CD4-positive, alpha-beta T cell (primary cell): ENCODE results near the gene TTL. TPM values are rescaled to one million over a fixed set of nuclear protein-coding genes. Genes with fewer than 3 reads are reported as not detected.
"Not testable (repeated sequence)": the region's sequence is repeated elsewhere in the genome, so short reads cannot be mapped to it uniquely, and the experiment has no call there.

Source experiments
- ATAC-seq: fragments of 200-7000 bp; cut with Tn5 transposase; one replicate; pipeline ENCODE4 v1.10.0; 2022; ENCODE audit warnings: mild to moderate bottlenecking; ENCODE audit not compliant: poor library complexity
- CTCF ChIA-PET: fragments of 350-600 bp; sonication (Branson Sonifier 250); formaldehyde crosslinking; loops from one replicate; lab custom pipeline; 2021; ENCODE audit warnings: antibody characterized with exemption, inconsistent platforms; lab: Charles Lee
- POLR2A ChIA-PET: fragments of 350-600 bp; sonication (Branson Sonifier 250); formaldehyde crosslinking; loops from one replicate; lab custom pipeline; 2021; ENCODE audit warnings: antibody characterized with exemption, inconsistent platforms; lab: Charles Lee
- DNase-seq, 14 experiments: peaks; one replicate each; pipeline ENCODE4 v3.0.0-alpha.2; 2013 to 2020; ENCODE audit warnings: mixed read lengths in 2 of 14
- H3K27ac ChIP-seq, 2 donors: one replicate each; pipeline versions ENCODE4 v1.5.1 to v1.7.0; 2013; ENCODE audit warnings: low read length in 2 of 2, low read depth in 1 of 2, mild to moderate bottlenecking in 1 of 2
- H3K27me3 ChIP-seq, 2 experiments: 1 replicate in 1 of 2; 2 replicates in 1 of 2; pipeline versions ENCODE4 v1.6.1 to v1.7.0; 2013; ENCODE audit warnings: low read length in 2 of 2, control low read depth in 1 of 2, mild to moderate bottlenecking in 1 of 2, moderate library complexity in 1 of 2; ENCODE audit not compliant: insufficient read depth in 2 of 2, control insufficient read depth in 1 of 2
- H3K36me3 ChIP-seq: one replicate; pipeline ENCODE4 v1.6.1; 2013; ENCODE audit warnings: low read length, control low read depth; ENCODE audit not compliant: insufficient read depth
- H3K4me1 ChIP-seq: one replicate; pipeline ENCODE4 v1.6.1; 2013; ENCODE audit warnings: low read length, control low read depth; ENCODE audit not compliant: insufficient read depth
- H3K4me3 ChIP-seq: one replicate; pipeline ENCODE4 v1.5.1; 2013; ENCODE audit warnings: mild to moderate bottlenecking, low read length, moderate library complexity
- H3K9me3 ChIP-seq, 2 experiments: 1 replicate in 1 of 2; 2 replicates in 1 of 2; pipeline versions ENCODE4 v1.6.1 to v1.7.0; 2013; ENCODE audit warnings: low read length in 2 of 2, mild to moderate bottlenecking in 2 of 2, control low read depth in 1 of 2, moderate library complexity in 1 of 2; ENCODE audit not compliant: control insufficient read depth in 1 of 2, insufficient read depth in 1 of 2
- H3K27ac Mint-ChIP-seq: one replicate; pipeline ENCODE4 v1.8.0; 2020; ENCODE audit warnings: mixed read lengths
- H3K27me3 Mint-ChIP-seq: one replicate; pipeline ENCODE4 v1.8.0; 2021; ENCODE audit warnings: mixed read lengths
- H3K36me3 Mint-ChIP-seq: one replicate; pipeline ENCODE4 v1.8.0; 2021; ENCODE audit warnings: low read depth, mixed read lengths
- H3K4me1 Mint-ChIP-seq: one replicate; pipeline ENCODE4 v1.8.0; 2021; ENCODE audit warnings: low read depth, mixed read lengths
- H3K4me3 Mint-ChIP-seq: one replicate; pipeline ENCODE4 v1.8.0; 2020; ENCODE audit warnings: mild to moderate bottlenecking, mixed read lengths
- H3K9me3 Mint-ChIP-seq: one replicate; pipeline ENCODE4 v1.8.0; 2020; ENCODE audit warnings: mixed read lengths
- CTCF ChIP-seq: fragments of 200-600 bp; IDR thresholded peaks from one replicate; pipeline ENCODE4 v1.8.0; 2022; ENCODE audit warnings: antibody characterized with exemption, mild to moderate bottlenecking
- intact Hi-C, 2 experiments: fragments of 100-400 bp; cut with DNase I in 1 of 2; cut with micrococcal nuclease in 1 of 2; formaldehyde crosslinking; loops; one replicate each; pipeline versions ENCODE4 v1.15.1 to v1.9.0; 2023 to 2025; cut with DNase I, micrococcal nuclease
- total RNA-seq, 174 experiments: library from RNA in 2 of 174; stranded (reverse) in 2 of 174; gene quantifications; one replicate each; pipeline ENCODE4 v1.2.3 and lab custom pipeline; 2021 to 2026

Gene TTL
- total RNA-seq, 2 experiments from 2014 or later = 9.9 to 10.8 TPM

- POLR2A ChIA-PET = no interaction called here
- CTCF ChIA-PET = interaction anchor here (1.4 kb wide), 1 partner anchor 14 kb away, joined by 7 read pairs; no protein-coding TSS in a partner anchor
- Mint-ChIP-seq H3K36me3 (no peaks in the 10 kb centered on the region), H3K27ac (no peak overlapping the region), H3K4me3 (no peak overlapping the region), H3K9me3 (no peaks in the 10 kb centered on the region), H3K4me1 (no peaks in the 10 kb centered on the region), H3K27me3 (no peaks in the 10 kb centered on the region)
- Histone ChIP-seq H3K27me3 (no peaks in the 10 kb centered on the region), H3K4me3 (no peak overlapping the region), H3K9me3 (no peaks in the 10 kb centered on the region), H3K4me1 (no peaks in the 10 kb centered on the region), H3K27ac (no peak overlapping the region), H3K36me3 (peaks cover 12% of the 10 kb centered on the region)
- TF ChIP-seq CTCF = no peak
- DNase-seq (no peak), ATAC-seq (no peak)
- intact Hi-C loops = loop anchor here in 1 of 2 experiments (5.0 kb wide), 1 partner anchor 373 kb away; no protein-coding TSS in a partner anchor
Measured at GRCh38 chr2:112494828-112495227, 12.9 kb downstream of the TTL start.

- H3K27ac ChIP-seq, DNase-seq, H3K36me3 Mint-ChIP-seq, H3K9me3 Mint-ChIP-seq, H3K4me1 Mint-ChIP-seq, H3K4me3 ChIP-seq, H3K27me3 ChIP-seq, H3K27me3 Mint-ChIP-seq, H3K27ac Mint-ChIP-seq, ATAC-seq, POLR2A ChIA-PET, H3K9me3 ChIP-seq, H3K4me1 ChIP-seq, intact Hi-C loops, H3K4me3 Mint-ChIP-seq: not testable (repeated sequence)
- H3K36me3 ChIP-seq = peaks cover 12% of the 10 kb centered on the region
- CTCF ChIA-PET = interaction anchor here (0.9 kb wide), 1 partner anchor 10 kb away, joined by 3 read pairs; no protein-coding TSS in a partner anchor
Measured at GRCh38 chr2:112495878-112496277, 13.9 kb downstream of the TTL start.

- H3K27ac ChIP-seq, H3K4me3 ChIP-seq, H3K27me3 ChIP-seq, H3K4me1 ChIP-seq, H3K27me3 Mint-ChIP-seq, H3K9me3 Mint-ChIP-seq, H3K4me3 Mint-ChIP-seq, H3K4me1 Mint-ChIP-seq, H3K36me3 ChIP-seq, H3K9me3 ChIP-seq, intact Hi-C loops, H3K27ac Mint-ChIP-seq, H3K36me3 Mint-ChIP-seq: not testable (repeated sequence)
- ChIA-PET CTCF (interaction anchor here (0.6 to 3.4 kb wide), 6 partner anchors 13 to 379 kb away, joined by 3 to 24 read pairs (median 4); partner anchors contain the start of genes TTL and ZC3H8), POLR2A (interaction anchor here (1.5 kb wide), 1 partner anchor 20 kb away, joined by 4 read pairs; no protein-coding TSS in a partner anchor)
- TF ChIP-seq CTCF = peak; percentile 57
- DNase-seq (peak; percentile 7 to 77 (median 29)), ATAC-seq (peak; percentile 94)
Measured at GRCh38 chr2:112500850-112501484, 19.0 kb downstream of the TTL start.

DNA sequence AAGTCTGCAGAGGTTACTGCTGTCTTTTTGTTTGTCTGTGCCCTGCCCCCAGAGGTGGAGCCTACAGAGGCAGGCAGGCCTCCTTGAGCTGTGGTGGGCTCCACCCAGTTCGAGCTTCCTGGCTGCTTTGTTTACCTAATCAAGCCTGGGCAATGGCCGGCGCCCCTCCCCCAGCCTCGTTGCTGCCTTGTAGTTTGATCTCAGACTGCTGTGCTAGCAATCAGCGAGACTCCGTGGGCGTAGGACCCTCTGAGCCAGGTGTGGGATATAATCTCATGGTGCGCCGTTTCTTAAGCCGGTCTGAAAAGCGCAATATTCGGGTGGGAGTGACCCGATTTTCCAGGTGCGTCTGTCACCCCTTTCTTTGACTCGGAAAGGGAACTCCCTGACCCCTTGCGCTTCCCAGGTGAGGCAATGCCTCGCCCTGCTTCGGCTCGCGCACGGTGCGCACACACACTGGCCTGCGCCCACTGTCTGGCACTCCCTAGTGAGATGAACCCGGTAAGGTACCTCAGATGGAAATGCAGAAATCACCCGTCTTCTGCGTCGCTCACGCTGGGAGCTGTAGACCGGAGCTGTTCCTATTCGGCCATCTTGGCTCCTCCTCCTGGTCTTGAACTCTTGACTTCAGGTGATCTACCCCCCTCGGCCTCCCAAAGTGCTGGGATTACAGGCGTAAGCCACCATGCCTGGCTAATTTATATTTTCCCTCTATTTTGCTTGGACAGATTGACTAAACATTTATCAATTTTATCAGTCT lies 27.5 kb downstream of the TTL start:
- intact Hi-C loops, ATAC-seq, H3K4me1 ChIP-seq, H3K27ac ChIP-seq, H3K4me3 ChIP-seq, H3K27ac Mint-ChIP-seq, H3K27me3 Mint-ChIP-seq, CTCF ChIA-PET, H3K27me3 ChIP-seq, H3K4me1 Mint-ChIP-seq, H3K36me3 ChIP-seq, H3K9me3 Mint-ChIP-seq, H3K9me3 ChIP-seq, H3K4me3 Mint-ChIP-seq: not testable (repeated sequence)
- POLR2A ChIA-PET = interaction anchor here (0.9 kb wide), 1 partner anchor 34 kb away, joined by 3 read pairs; no protein-coding TSS in a partner anchor
- DNase-seq = peak in 1 of 14 experiments; percentile 4
- peaks cover 30% of the 10 kb centered on the region for H3K36me3 Mint-ChIP-seq
